ENCODE measurements around the gene CRABP2. TPM values are rescaled to one million over a fixed set of nuclear protein-coding genes. Genes with fewer than 3 reads are reported as not detected.
A peak's percentile ranks its signal among the peaks of the same experiment; 100 is the strongest.

CRABP2 gene
- total and polyA plus RNA-seq, 2 experiments from 2014 or later, result 45.9 to 137 TPM

DNA sequence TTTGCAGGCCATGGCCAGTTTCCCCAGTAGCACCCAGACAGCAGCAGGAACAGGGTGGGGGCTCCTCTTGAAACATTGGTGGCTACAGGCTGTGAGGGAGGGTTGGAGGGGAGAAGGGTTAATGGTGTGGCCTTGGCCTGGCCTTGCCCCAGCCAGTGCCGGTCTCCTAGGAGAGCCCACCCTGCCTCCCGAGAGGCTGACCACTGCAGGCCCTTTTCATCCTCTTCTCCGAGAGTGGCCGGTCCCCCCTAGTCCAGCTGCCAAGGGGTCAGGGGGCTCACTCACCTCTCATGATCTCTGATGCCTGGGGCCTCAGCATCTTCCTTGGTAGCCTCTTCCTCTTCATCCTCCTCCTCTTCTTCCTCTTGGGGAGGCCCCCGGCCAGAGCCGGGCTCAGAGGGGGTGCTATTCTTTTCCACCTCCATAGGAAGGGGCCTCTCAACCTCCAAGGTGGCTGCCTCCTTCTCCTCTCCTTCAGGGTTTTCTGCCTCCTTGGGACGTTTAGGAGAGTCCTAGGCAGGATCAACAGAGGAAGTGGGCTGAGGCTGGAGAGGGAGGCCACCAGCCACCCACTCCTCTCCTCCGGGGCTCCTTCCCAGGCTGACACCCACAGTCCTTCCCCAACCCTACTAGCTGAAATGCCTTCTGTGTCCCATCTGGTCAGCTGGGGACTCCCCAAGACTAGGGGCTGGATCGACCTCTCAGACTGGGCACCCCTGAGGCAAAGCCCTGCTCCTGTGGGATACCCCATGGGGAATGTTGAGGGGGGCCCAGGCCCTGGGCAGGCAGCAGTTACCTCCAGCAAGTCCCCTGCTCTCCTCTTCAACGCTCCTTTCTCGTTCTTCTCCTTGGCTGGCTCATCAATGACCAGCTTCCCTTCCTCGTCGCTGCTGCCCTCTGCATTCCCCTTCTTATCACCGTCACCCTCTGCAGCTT is 38.3 kb upstream of the CRABP2 start:
- no peak overlapping the region for H2AFZ ChIP-seq
- TF ChIP-seq, protein P1, sequence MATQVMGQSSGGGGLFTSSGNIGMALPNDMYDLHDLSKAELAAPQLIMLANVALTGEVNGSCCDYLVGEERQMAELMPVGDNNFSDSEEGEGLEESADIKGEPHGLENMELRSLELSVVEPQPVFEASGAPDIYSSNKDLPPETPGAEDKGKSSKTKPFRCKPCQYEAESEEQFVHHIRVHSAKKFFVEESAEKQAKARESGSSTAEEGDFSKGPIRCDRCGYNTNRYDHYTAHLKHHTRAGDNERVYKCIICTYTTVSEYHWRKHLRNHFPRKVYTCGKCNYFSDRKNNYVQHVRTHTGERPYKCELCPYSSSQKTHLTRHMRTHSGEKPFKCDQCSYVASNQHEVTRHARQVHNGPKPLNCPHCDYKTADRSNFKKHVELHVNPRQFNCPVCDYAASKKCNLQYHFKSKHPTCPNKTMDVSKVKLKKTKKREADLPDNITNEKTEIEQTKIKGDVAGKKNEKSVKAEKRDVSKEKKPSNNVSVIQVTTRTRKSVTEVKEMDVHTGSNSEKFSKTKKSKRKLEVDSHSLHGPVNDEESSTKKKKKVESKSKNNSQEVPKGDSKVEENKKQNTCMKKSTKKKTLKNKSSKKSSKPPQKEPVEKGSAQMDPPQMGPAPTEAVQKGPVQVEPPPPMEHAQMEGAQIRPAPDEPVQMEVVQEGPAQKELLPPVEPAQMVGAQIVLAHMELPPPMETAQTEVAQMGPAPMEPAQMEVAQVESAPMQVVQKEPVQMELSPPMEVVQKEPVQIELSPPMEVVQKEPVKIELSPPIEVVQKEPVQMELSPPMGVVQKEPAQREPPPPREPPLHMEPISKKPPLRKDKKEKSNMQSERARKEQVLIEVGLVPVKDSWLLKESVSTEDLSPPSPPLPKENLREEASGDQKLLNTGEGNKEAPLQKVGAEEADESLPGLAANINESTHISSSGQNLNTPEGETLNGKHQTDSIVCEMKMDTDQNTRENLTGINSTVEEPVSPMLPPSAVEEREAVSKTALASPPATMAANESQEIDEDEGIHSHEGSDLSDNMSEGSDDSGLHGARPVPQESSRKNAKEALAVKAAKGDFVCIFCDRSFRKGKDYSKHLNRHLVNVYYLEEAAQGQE (IDR thresholded peaks at IDR 0.05; ENCODE audit: unreplicated experiment), result no peak
- TF ChIP-seq NANOG (IDR thresholded peaks at IDR 0.05; ENCODE audit: borderline replicate concordance) (no peak), CREB1 (CRISPR knock-in tag; IDR thresholded peaks at IDR 0.05; ENCODE audit: low read depth) (no peak), POLR2AphosphoS5 (IDR thresholded peaks at IDR 0.05; ENCODE audit: low read depth) (no peak), STAT1 (IDR thresholded peaks at IDR 0.05; ENCODE audit: unreplicated experiment) (no peak), EZH2 (IDR thresholded peaks at IDR 0.05; ENCODE audit: low read depth, unreplicated experiment) (no peak), ZNF331 (CRISPR knock-in tag; IDR thresholded peaks at IDR 0.05; ENCODE audit: low read depth) (no peak), ZNF114 (CRISPR knock-in tag; IDR thresholded peaks at IDR 0.05) (no peak), JUNB (IDR thresholded peaks at IDR 0.05; ENCODE audit: unreplicated experiment) (no peak)
- TF ChIP-seq, protein P2, sequence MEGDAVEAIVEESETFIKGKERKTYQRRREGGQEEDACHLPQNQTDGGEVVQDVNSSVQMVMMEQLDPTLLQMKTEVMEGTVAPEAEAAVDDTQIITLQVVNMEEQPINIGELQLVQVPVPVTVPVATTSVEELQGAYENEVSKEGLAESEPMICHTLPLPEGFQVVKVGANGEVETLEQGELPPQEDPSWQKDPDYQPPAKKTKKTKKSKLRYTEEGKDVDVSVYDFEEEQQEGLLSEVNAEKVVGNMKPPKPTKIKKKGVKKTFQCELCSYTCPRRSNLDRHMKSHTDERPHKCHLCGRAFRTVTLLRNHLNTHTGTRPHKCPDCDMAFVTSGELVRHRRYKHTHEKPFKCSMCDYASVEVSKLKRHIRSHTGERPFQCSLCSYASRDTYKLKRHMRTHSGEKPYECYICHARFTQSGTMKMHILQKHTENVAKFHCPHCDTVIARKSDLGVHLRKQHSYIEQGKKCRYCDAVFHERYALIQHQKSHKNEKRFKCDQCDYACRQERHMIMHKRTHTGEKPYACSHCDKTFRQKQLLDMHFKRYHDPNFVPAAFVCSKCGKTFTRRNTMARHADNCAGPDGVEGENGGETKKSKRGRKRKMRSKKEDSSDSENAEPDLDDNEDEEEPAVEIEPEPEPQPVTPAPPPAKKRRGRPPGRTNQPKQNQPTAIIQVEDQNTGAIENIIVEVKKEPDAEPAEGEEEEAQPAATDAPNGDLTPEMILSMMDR (conservative IDR thresholded peaks at IDR 0.05; ENCODE audit: low read depth in 2 of 2), result no peak
- TF ChIP-seq, protein P3, sequence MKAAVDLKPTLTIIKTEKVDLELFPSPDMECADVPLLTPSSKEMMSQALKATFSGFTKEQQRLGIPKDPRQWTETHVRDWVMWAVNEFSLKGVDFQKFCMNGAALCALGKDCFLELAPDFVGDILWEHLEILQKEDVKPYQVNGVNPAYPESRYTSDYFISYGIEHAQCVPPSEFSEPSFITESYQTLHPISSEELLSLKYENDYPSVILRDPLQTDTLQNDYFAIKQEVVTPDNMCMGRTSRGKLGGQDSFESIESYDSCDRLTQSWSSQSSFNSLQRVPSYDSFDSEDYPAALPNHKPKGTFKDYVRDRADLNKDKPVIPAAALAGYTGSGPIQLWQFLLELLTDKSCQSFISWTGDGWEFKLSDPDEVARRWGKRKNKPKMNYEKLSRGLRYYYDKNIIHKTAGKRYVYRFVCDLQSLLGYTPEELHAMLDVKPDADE (IDR thresholded peaks at IDR 0.05), result no peak
- TF ChIP-seq, protein P4, sequence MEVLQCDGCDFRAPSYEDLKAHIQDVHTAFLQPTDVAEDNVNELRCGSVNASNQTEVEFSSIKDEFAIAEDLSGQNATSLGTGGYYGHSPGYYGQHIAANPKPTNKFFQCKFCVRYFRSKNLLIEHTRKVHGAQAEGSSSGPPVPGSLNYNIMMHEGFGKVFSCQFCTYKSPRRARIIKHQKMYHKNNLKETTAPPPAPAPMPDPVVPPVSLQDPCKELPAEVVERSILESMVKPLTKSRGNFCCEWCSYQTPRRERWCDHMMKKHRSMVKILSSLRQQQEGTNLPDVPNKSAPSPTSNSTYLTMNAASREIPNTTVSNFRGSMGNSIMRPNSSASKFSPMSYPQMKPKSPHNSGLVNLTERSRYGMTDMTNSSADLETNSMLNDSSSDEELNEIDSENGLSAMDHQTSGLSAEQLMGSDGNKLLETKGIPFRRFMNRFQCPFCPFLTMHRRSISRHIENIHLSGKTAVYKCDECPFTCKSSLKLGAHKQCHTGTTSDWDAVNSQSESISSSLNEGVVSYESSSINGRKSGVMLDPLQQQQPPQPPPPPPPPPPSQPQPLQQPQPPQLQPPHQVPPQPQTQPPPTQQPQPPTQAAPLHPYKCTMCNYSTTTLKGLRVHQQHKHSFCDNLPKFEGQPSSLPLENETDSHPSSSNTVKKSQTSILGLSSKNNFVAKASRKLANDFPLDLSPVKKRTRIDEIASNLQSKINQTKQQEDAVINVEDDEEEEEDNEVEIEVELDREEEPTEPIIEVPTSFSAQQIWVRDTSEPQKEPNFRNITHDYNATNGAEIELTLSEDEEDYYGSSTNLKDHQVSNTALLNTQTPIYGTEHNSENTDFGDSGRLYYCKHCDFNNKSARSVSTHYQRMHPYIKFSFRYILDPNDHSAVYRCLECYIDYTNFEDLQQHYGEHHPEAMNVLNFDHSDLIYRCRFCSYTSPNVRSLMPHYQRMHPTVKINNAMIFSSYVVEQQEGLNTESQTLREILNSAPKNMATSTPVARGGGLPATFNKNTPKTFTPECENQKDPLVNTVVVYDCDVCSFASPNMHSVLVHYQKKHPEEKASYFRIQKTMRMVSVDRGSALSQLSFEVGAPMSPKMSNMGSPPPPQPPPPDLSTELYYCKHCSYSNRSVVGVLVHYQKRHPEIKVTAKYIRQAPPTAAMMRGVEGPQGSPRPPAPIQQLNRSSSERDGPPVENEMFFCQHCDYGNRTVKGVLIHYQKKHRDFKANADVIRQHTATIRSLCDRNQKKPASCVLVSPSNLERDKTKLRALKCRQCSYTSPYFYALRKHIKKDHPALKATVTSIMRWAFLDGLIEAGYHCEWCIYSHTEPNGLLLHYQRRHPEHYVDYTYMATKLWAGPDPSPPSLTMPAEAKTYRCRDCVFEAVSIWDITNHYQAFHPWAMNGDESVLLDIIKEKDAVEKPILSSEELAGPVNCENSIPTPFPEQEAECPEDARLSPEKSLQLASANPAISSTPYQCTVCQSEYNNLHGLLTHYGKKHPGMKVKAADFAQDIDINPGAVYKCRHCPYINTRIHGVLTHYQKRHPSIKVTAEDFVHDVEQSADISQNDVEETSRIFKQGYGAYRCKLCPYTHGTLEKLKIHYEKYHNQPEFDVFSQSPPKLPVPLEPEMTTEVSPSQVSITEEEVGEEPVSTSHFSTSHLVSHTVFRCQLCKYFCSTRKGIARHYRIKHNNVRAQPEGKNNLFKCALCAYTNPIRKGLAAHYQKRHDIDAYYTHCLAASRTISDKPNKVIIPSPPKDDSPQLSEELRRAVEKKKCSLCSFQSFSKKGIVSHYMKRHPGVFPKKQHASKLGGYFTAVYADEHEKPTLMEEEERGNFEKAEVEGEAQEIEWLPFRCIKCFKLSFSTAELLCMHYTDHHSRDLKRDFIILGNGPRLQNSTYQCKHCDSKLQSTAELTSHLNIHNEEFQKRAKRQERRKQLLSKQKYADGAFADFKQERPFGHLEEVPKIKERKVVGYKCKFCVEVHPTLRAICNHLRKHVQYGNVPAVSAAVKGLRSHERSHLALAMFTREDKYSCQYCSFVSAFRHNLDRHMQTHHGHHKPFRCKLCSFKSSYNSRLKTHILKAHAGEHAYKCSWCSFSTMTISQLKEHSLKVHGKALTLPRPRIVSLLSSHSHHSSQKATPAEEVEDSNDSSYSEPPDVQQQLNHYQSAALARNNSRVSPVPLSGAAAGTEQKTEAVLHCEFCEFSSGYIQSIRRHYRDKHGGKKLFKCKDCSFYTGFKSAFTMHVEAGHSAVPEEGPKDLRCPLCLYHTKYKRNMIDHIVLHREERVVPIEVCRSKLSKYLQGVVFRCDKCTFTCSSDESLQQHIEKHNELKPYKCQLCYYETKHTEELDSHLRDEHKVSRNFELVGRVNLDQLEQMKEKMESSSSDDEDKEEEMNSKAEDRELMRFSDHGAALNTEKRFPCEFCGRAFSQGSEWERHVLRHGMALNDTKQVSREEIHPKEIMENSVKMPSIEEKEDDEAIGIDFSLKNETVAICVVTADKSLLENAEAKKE (CRISPR knock-in tag; IDR thresholded peaks at IDR 0.05), result no peak
- no peak overlapping the region for H3K4me2 ChIP-seq
- H3K36me3 Mint-ChIP-seq (ENCODE audit: low read depth), result peaks cover 46% of the 10 kb centered on the region
- no peak for ATAC-seq
- peaks cover 39% of the 10 kb centered on the region for H3F3A ChIP-seq (replicated peaks; ENCODE audit: low read depth)
- H3K27me3 ChIP-seq (ENCODE audit: insufficient read depth), result no peaks in the 10 kb centered on the region
- no peak for DNase-seq (ENCODE audit: low spot score)
- peaks cover 36% of the 10 kb centered on the region for H3K27me3 Mint-ChIP-seq (ENCODE audit: insufficient read depth, low read depth, poor library complexity)
- H3K4me3 Mint-ChIP-seq, result no peak overlapping the region
- H3K79me2 ChIP-seq (replicated peaks; ENCODE audit: insufficient read depth), result peaks cover 43% of the 10 kb centered on the region
- H3K4me3 ChIP-seq, result no peak overlapping the region
- H3K9me2 ChIP-seq (ENCODE audit: insufficient read depth), result no peaks in the 10 kb centered on the region
- no peak overlapping the region; the same call in 1 of the 2 replicates for H3K27ac ChIP-seq (ENCODE audit: low read depth)
- H3K4me1 Mint-ChIP-seq, result peaks cover 50% of the 10 kb centered on the region
- peaks cover 9% of the 10 kb centered on the region for H4K20me1 ChIP-seq (replicated peaks; ENCODE audit: insufficient read depth)
- 0 out of 2 replicates have a peak overlapping the region, but pooled peaks have one; percentile 58 for H3K27ac Mint-ChIP-seq
- no peaks in the 10 kb centered on the region; the same call in 1 of the 3 replicates for H3K9me3 Mint-ChIP-seq
- H3K36me3 ChIP-seq (ENCODE audit: insufficient read depth), result peaks cover 5% of the 10 kb centered on the region; the same call in 1 of the 2 replicates
- peaks cover 52% of the 10 kb centered on the region for H3K4me1 ChIP-seq (ENCODE audit: insufficient read depth)
